HG03575 (cell line): Measurements from ENCODE around the gene HBG2.
"Not testable (repeated sequence)": the region's sequence is repeated elsewhere in the genome, so short reads cannot be mapped to it uniquely, and the experiment has no call there.

Source experiments
- ATAC-seq: cut with Tn5 transposase; IDR thresholded peaks from one replicate; pipeline ENCODE4 v1.9.1; 2021; ENCODE audit not compliant: unreplicated experiment, insufficient number of reproducible peaks, low FRiP score; ENCODE audit errors: extremely low read depth

HBG2 gene

DNA sequence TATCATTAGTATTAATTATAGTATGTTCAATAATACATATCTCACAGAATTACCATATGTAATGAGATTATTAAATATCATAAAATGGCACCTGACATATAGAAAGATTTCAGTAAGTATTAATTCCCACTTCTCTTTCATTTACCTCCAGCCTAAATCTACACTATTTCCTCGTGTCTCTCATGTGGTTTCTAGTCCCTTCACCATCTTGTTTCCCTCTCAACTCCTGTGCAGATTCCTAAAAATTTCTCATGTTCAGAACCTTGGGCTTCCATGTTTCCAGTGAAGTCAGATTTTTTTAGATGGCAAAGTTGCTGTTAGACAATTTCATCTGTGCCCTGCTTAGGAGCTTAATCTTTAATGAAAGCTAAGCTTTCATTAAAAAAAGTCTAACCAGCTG, 29.3 kb upstream of the HBG2 start:
- no peak for ATAC-seq

DNA sequence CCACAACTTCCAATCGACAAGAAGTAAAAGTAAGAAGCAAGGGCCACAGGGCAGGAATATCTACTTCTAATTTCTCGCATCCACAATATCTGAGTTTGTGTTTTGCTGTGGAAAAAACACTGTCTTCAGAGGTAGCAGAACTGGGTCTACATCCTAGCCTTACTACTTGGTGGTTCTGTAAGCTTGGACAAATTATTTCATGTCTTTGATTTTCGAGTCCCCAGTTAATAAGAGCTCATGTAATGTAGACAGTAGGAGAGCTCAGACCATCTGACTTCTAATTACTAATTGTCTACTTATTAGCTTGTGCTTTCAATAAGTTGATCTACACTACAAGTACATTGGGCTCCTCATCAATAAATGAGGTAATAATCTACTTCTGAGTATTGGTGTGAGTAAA, 28.5 kb upstream of the HBG2 start:
- ATAC-seq, result no peak

DNA sequence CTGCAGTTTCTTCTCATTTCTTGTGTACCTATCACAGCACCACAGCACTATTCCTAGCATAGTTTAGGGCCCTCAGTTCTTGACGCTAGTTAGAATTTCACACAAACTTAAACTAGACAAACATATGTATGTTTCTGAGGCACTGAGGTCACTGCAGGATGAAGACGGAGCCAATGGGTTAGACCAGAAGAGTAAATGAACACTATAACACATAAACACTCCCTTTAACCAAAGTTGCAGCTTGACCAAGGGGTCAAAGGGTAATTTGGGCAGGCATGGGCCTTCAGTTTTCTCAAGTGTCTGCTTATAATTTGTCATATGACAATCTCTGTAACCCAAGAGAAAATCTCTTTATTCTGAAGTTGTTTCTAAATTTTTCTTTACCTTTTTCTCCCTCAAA, 28.0 kb upstream of the HBG2 start:
- ATAC-seq, result no peak

GRCh38 chr11:5281596-5281995, 27.0 kb upstream of the HBG2 start:
- ATAC-seq, result no peak

DNA sequence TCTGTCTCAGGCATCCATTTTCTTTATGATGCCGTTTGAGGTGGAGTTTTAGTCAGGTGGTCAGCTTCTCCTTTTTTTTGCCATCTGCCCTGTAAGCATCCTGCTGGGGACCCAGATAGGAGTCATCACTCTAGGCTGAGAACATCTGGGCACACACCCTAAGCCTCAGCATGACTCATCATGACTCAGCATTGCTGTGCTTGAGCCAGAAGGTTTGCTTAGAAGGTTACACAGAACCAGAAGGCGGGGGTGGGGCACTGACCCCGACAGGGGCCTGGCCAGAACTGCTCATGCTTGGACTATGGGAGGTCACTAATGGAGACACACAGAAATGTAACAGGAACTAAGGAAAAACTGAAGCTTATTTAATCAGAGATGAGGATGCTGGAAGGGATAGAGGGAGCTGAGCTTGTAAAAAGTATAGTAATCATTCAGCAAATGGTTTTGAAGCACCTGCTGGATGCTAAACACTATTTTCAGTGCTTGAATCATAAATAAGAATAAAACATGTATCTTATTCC, 26.1 kb upstream of the HBG2 start:
- peak; percentile 86 for ATAC-seq

DNA sequence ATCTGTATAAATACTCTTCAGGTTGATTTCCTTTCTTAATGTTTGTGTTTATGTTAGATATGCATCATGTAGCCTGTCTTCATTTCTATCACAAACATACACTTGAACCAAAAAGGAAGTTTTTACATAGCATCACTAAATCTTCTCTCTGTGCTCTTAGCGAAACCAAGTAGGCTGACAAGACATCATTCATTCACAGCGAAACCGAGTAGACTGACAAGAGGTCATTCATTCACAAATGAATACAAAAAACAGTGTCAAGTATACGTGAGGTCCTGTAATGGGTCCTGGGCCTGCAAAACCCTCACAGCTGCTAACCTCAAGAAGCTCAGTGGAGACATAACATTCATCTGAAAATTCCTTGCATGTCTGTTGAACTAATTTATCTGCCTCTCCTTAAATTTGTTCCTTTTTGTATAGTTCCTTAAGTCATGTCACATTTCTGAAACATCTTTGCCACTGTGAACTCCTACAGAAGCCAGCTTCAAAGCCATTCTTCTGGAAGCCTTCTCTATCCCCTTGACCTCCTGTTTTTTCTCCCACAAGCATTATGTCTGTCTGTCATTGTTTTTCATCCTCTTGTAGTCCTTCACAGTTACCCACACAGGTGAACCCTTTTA, 25.0 kb upstream of the HBG2 start:
- ATAC-seq, result no peak

GRCh38 chr11:5277807-5278382, 23.3 kb upstream of the HBG2 start:
- ATAC-seq, result no peak

DNA sequence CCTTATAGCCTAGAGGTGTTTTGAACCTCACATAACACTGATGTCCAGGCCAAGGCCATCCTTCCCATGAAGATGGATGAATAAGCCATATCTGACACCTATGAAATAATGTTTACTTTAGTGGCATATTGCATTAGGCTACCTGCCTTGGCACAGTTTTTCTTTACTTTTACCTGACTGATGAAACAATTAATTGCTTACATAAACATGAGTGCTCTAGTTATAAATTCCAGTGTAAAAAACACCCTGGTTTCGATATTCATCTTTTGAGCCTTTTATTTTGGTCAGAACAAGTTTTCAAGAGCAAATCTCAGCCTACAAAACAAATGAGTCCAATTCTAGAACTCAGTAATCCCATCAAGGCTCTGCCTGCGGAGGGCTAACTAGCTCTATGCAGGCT, 22.1 kb upstream of the HBG2 start:
- ATAC-seq, result no peak

- no peak for ATAC-seq
Observed at GRCh38 chr11:5275369-5276110, 21.0 kb upstream of the HBG2 start.

- no peak for ATAC-seq
Observed at GRCh38 chr11:5274395-5274794, 19.8 kb upstream of the HBG2 start.

DNA sequence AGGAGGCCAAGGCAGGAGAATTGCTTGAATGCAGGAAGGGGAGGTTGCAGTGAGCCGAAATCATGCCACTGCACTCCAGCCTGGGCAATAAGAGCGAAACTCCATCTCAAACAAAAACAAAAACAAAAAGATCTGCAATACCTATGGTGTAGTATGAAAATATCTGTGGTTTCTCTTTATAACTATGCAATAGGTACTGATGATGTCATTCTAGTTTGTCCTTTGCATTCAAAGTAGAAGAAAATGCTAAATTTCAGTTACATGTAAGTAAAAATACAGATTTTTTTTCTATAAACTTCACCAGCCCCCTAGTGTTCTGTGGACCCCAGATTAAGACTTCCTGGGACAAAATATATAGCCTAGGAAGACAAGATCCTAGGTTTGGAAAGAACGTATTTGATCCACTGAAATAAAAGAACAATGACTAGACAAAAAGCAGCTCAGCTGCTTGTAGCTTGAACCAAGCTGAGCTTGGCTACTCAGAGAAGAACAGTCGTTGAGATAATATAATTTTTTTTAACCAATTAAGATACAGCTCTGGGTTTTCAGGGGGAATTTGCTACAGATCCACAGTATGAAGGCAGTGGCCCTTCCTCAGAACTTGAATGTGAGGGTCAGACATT, 17.9 kb upstream of the HBG2 start:
- ATAC-seq, result no peak

DNA sequence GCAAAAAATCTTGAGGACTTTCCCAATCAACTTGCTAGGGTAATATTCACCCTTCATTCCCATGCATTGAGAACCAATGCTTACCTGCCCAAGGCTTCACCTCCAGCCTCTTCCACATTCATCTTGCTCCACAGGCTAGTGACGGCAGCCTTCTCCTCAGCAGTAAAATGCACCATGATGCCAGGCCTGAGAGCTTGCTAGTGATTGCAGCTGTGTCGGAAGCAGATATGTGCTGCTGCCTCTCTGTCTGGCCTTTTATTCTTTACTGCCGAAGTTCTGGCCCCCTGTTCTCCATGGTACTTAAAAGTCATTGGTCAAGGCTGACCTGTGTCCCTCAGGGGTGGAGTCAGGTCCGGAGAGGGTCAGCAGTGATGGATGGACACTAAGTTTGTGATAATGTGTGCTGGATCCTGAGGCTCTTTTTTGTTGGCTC, 15.2 kb upstream of the HBG2 start, which contains the start of gene HBE1:
TSS of gene HBE1 (minus strand) at position 231 of the 433 bp plus-strand sequence. CDS start at position 176, 55 bp downstream.
- ATAC-seq, result no peak

- no peak for ATAC-seq
Observed at GRCh38 chr11:5267033-5267563, 12.5 kb upstream of the HBG2 start.

DNA sequence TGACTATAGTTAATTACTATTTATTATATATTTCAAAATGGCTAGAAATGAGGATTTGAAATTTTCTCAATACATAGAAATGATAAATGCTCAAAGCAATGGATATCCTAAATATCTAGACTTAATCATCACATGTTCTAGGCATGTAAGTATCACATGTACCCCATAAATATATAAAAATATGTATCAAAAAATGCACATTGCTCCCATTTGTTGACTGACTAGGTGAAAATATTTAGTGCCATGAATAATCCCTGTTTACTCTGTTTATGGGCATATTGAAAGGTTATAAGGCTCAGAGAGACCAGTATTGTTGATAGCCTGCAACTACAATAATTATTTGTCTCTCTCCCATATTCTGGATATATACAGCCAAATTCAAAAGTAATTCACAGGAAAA, 12.0 kb upstream of the HBG2 start:
- ATAC-seq, result no peak

- no peak for ATAC-seq
Observed at GRCh38 chr11:5265832-5266231, 11.3 kb upstream of the HBG2 start.

- ATAC-seq, result no peak
Observed at GRCh38 chr11:5258543-5259262, 4.1 kb upstream of the HBG2 start.

- ATAC-seq, result no peak
Observed at GRCh38 chr11:5257296-5257695, 2.7 kb upstream of the HBG2 start.

GRCh38 chr11:5254023-5254422, 558 bp downstream of the HBG2 start:
- ATAC-seq, result not testable (repeated sequence)

DNA sequence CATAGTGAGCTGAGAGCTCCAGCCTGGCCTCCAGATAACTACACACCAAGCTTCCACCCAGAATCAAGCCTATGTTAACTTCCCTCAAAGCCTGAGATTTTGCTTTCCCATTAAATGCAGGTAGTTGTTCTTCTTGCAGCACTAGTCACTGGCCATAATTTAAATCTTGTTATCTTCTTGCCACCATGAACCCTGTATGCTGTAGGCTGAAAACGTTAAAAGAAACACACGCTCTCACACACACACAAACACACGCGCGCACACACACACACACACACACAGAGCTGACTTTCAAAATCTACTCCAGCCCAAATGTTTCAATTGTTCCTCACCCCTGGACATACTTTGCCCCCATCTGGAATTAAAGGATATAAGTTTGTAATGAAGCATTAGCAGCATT, 1.1 kb downstream of the HBG2 start:
- not testable (repeated sequence) for ATAC-seq
